Right lobe of liver (tissue), 4 donors: ENCODE data around the gene TAF13.
"Not testable (repeated sequence)": the region's sequence is repeated elsewhere in the genome, so short reads cannot be mapped to it uniquely, and the experiment has no call there.

Source experiments
- CTCF ChIP-seq, 4 donors: fragments of 200-600 bp in 3 of 4; fragments of 450-650 bp in 1 of 4; IDR thresholded peaks; one replicate each; pipeline versions ENCODE4 v1.5.1 to v1.8.0; 2016 to 2022; ENCODE audit warnings: antibody characterized with exemption in 4 of 4, mild to moderate bottlenecking in 2 of 4
- POLR2A ChIP-seq: fragments of 450-650 bp; IDR thresholded peaks from one replicate; pipeline ENCODE4 v1.6.1; 2017; ENCODE audit warnings: antibody characterized with exemption, mild to moderate bottlenecking
- donor health status: DM: no; HTN: no; CAD: no.
- donor health status: DM: no; HTN: no; CAD: no.
- donor health status: DM: no; HTN: yes; CAD: no.

- TF ChIP-seq POLR2A; CTCF (IDR thresholded peaks at IDR 0.05): not testable (repeated sequence)
These were observed 58.1 kb downstream of the TAF13 start for GRCh38 chr1:109017719-109018118.
